Muscle of leg (tissue), 11 donors: ENCODE results near the gene SSC5D. TPM values are rescaled to one million over a fixed set of nuclear protein-coding genes. Genes with fewer than 3 reads are reported as not detected.

ENCODE experiments used
- DNase-seq: peaks from one replicate; pipeline ENCODE4 v3.0.0; 2013
- H3K27ac ChIP-seq: one replicate; pipeline ENCODE4 v1.5.1; 2013; ENCODE audit warnings: mild to moderate bottlenecking, low read length, control low read depth
- H3K27me3 ChIP-seq: one replicate; pipeline ENCODE4 v1.6.1; 2013; ENCODE audit warnings: low read length; ENCODE audit not compliant: control insufficient read depth, insufficient read depth
- H3K36me3 ChIP-seq: one replicate; pipeline ENCODE4 v1.6.1; 2013; ENCODE audit warnings: low read length; ENCODE audit not compliant: control insufficient read depth, insufficient read depth
- H3K4me1 ChIP-seq: one replicate; pipeline ENCODE4 v1.6.1; 2013; ENCODE audit warnings: low read length; ENCODE audit not compliant: control insufficient read depth, insufficient read depth
- H3K4me3 ChIP-seq: one replicate; pipeline ENCODE4 v1.5.1; 2013; ENCODE audit warnings: low read length, control low read depth
- H3K9me3 ChIP-seq: replicated peaks from 2 replicates; pipeline ENCODE4 v1.6.1; 2013; ENCODE audit warnings: low read depth, low read length; ENCODE audit not compliant: control insufficient read depth
- WGBS: methylation state at CpG from one replicate; pipeline ENCODE4 v1.1.5; 2013; ENCODE audit warnings: missing lambda C conversion rate; ENCODE audit not compliant: insufficient coverage; 5-methylcytosine and 5-hydroxymethylcytosine counted together
- polyA plus RNA-seq, 8 donors: library from polyadenylated mRNA; unstranded; fragments of 120-200 nt; gene quantifications; one replicate each; pipeline versions ENCODE4 v1.2.1 to v1.2.3, GENCODE V29; 2013; ENCODE audit warnings: inconsistent platforms in 1 of 8, low replicate concordance in 1 of 8; ENCODE audit not compliant: insufficient read length in 8 of 8, insufficient read depth in 1 of 8
- total RNA-seq: library from RNA; stranded (reverse); fragments of 120-200 nt; gene quantifications from one replicate; pipeline ENCODE4 v1.2.4, GENCODE V29; 2013

Gene SSC5D
- total and polyA plus RNA-seq, 9 donors, result 7.9 to 54.8 (median 23.7) TPM

DNA sequence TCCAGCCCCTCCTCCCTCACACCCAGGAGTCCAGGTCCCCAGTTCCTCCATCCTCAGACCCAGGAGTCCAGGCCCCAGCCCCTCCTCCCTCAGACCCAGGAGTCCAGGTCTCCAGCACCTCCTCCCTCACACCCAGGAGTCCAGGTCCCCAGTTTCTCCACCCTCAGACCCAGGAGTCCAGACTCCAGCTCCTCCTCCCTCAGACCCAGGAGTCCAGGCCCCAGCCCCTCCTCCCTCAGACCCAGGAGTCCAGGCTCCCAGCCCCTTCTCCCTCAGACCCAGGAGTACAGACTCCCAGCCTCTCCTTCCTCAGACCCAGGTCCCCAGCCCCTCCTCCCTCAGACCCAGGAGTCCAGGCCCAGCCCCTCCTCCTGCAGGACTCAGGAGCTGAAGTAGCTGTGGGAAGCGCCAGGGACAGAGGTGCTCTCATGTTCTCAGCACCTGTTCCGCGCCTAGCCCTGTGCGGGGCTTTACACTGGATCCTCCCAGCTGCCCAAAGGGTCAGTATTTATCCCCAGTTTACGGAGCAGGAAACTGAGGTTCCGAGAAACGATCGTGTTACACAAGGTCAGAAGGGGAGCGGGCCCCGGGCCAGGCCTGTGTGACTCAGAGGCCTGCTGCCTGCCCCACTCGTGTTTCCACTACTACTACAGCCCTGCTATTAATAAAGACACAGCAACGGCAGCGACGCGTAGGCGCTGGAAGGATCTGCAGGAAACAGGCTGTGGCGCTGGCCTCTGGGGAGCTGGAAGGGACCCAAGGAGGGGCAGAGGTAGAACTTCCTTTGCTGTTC lies 58.8 kb downstream of the SSC5D start:
- 29% methylated on average over 7 of the region's 17 CpGs for WGBS
- peak; percentile 72 for DNase-seq
- peaks cover 39% of the 10 kb centered on the region for H3K4me1 ChIP-seq

GRCh38 chr19:55549500-55550320 lies 61.5 kb downstream of the SSC5D start:
- Histone ChIP-seq H3K9me3 (no peaks in the 10 kb centered on the region), H3K36me3 (no peaks in the 10 kb centered on the region), H3K4me1 (peaks cover 47% of the 10 kb centered on the region), H3K27ac (no peak overlapping the region), H3K4me3 (no peak overlapping the region), H3K27me3 (peaks cover 22% of the 10 kb centered on the region)
- WGBS, result 9% methylated on average over 13 of the region's 36 CpGs
- DNase-seq, result no peak

More for the DNA sequence above, 58.8 kb downstream of the SSC5D start:
- Histone ChIP-seq H3K36me3 (no peaks in the 10 kb centered on the region), H3K4me3 (no peak overlapping the region), H3K9me3 (no peaks in the 10 kb centered on the region), H3K27ac (no peak overlapping the region), H3K27me3 (peaks cover 16% of the 10 kb centered on the region)

GRCh38 chr19:55550321-55550650 lies 62.0 kb downstream of the SSC5D start:
- H3K27ac ChIP-seq, result no peak overlapping the region
- WGBS, result 80% methylated on average over 1 of the region's 7 CpGs
- no peaks in the 10 kb centered on the region for H3K36me3 ChIP-seq
- H3K27me3 ChIP-seq, result peaks cover 20% of the 10 kb centered on the region
- DNase-seq, result no peak
- no peaks in the 10 kb centered on the region for H3K9me3 ChIP-seq
- no peak overlapping the region for H3K4me3 ChIP-seq
- H3K4me1 ChIP-seq, result peaks cover 45% of the 10 kb centered on the region

DNA sequence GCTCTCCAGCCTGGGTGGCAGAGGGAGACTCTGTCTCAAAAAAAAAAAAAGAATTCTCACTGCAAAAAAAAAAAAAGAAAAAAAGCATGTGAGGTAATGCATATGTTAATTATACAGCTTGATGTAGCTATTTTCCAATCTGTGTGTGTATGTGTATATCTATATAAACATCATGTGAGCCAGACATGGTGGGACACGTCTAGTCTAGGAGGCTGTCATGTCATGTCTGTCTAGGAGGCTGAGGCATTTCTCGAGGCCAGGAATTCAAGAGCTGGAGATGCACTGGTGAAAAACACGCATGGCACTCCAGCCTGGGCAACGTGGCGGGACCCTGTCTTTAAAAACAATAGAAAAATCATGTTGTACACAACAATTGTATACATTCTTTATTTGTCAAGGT lies 64.0 kb downstream of the SSC5D start:
- Histone ChIP-seq H3K27me3 (peaks cover 17% of the 10 kb centered on the region), H3K27ac (no peak overlapping the region), H3K9me3 (no peaks in the 10 kb centered on the region), H3K36me3 (no peaks in the 10 kb centered on the region), H3K4me1 (peaks cover 25% of the 10 kb centered on the region), H3K4me3 (no peak overlapping the region)
- DNase-seq, result no peak
- WGBS, result 57% methylated on average over 1 of the region's 5 CpGs

GRCh38 chr19:55552620-55553019 lies 64.4 kb downstream of the SSC5D start:
- WGBS, result 26% methylated on average over 8 of the region's 13 CpGs
- Histone ChIP-seq H3K4me1 (peaks cover 21% of the 10 kb centered on the region), H3K9me3 (no peaks in the 10 kb centered on the region), H3K27me3 (peaks cover 17% of the 10 kb centered on the region), H3K36me3 (no peaks in the 10 kb centered on the region), H3K27ac (no peak overlapping the region), H3K4me3 (no peak overlapping the region)
- DNase-seq, result no peak

GRCh38 chr19:55553217-55554182 lies 65.3 kb downstream of the SSC5D start:
- peaks cover 17% of the 10 kb centered on the region for H3K27me3 ChIP-seq
- no peaks in the 10 kb centered on the region for H3K36me3 ChIP-seq
- H3K4me1 ChIP-seq, result peaks cover 21% of the 10 kb centered on the region
- H3K9me3 ChIP-seq, result no peaks in the 10 kb centered on the region
- 42% methylated on average over 10 of the region's 13 CpGs for WGBS
- no peak overlapping the region for H3K27ac ChIP-seq
- no peak overlapping the region for H3K4me3 ChIP-seq
- DNase-seq, result no peak

DNA sequence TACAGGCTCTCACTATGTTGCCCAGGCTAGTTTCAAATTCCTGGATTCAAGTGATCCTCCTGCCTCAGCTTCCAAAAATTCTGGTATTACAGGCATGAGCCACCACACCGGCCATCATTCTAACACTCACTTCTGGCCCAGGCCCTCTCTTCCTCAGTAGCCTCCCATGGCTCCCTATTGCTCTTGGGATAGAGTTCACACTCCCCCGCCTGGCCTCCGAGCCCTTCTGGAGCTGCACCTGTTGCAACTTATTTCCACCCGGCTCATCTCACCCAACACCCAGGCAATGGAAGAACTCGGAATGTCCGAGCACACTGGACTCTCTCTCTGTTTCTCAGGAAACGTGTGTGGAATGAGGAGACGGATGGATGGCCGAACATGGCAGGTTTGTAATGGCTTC lies 66.1 kb downstream of the SSC5D start:
- H3K27me3 ChIP-seq, result peaks cover 17% of the 10 kb centered on the region
- H3K36me3 ChIP-seq, result no peaks in the 10 kb centered on the region
- no peak for DNase-seq
- H3K9me3 ChIP-seq, result no peaks in the 10 kb centered on the region
- 100% methylated on average over 1 of the region's 9 CpGs for WGBS
- H3K27ac ChIP-seq, result no peak overlapping the region
- H3K4me3 ChIP-seq, result no peak overlapping the region
- peaks cover 21% of the 10 kb centered on the region for H3K4me1 ChIP-seq

DNA sequence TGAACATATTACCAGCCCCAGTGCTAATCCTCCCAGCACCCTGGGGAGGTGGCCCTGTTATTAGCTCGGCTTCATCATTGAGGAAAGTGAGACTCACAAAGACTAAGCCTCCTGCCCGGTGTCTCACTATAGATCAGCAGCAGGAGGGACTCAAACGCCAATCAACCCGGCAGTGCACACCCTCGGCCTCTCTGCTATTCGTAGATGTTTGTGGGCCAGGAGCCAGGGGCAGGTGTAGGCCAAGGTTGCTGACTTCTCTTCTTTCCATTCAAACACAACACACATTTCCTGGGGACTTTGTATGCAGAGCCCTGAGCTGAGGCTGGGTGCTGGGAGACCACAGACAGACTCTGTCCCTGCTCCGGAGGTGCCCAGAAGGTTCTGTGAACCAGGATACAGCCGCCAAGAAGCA lies 66.5 kb downstream of the SSC5D start:
- no peaks in the 10 kb centered on the region for H3K9me3 ChIP-seq
- no peak overlapping the region for H3K4me3 ChIP-seq
- H3K36me3 ChIP-seq, result no peaks in the 10 kb centered on the region
- peaks cover 17% of the 10 kb centered on the region for H3K4me1 ChIP-seq
- H3K27ac ChIP-seq, result no peak overlapping the region
- 54% methylated on average over 7 of the region's 8 CpGs for WGBS
- no peak for DNase-seq
- H3K27me3 ChIP-seq, result peaks cover 17% of the 10 kb centered on the region

DNA sequence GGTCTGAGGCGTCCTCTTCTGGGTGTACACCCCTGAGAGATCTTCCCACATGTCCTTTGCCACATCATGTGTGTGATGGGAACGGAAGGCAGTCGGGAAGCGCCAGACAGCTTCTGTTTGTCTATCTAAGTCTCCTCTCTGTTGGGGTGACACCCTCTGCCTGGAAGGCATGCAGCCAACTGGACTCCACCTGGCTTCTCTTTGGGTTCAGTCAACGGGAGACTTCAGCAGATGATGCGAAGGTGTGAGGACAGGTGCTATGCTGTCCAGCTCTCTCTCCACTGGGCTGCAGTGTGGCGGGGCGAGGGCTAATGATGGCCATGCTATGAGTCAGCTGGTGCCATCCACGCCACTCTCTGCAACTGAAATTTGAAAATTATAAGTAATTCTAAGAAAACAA lies 71.4 kb downstream of the SSC5D start:
- H3K9me3 ChIP-seq, result peaks cover 3% of the 10 kb centered on the region
- no peak for DNase-seq
- 83% methylated on average over 6 of the region's 9 CpGs for WGBS
- peaks cover 13% of the 10 kb centered on the region for H3K4me1 ChIP-seq
- H3K4me3 ChIP-seq, result no peak overlapping the region
- H3K27me3 ChIP-seq, result peaks cover 11% of the 10 kb centered on the region
- H3K36me3 ChIP-seq, result no peaks in the 10 kb centered on the region
- no peak overlapping the region for H3K27ac ChIP-seq
